ENCODE measurements around the gene FAM43A.

FAM43A gene

GRCh38 chr3:194647747-194648146 lies 37.9 kb upstream of the FAM43A start:
- no peak for TF ChIP-seq CTCF (IDR thresholded peaks at IDR 0.05; ENCODE audit: low read depth, low read length)
- H3K4me3 ChIP-seq (ENCODE audit: low read depth, low read length): no peak overlapping the region

DNA sequence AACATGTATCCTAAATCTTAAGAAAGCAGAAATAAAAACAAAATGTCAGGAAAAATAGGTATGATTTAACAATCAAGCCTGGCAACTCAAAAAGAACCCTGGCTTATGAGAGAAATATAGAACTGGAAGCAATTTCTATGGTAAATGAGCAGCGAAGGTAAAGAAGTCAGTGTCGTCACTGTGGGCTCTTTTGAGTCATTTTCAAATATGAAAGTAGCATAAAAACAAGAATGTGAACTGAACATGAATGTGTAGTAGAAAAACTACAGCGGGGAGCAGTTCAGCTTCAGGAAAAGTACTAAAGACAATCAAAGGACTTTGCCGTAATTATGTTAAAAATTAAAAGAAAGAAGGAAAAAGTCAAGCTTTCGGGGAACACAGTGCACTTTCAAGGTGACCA lies 31.2 kb upstream of the FAM43A start:
- TF ChIP-seq CTCF (IDR thresholded peaks at IDR 0.05; ENCODE audit: low read depth, low read length): no peak
- H3K4me3 ChIP-seq (ENCODE audit: low read depth, low read length): no peak overlapping the region

- no peak overlapping the region for H3K4me3 ChIP-seq (ENCODE audit: low read depth, low read length)
- TF ChIP-seq CTCF (IDR thresholded peaks at IDR 0.05; ENCODE audit: low read depth, low read length): no peak
Observed at GRCh38 chr3:194657439-194657838, 28.2 kb upstream of the FAM43A start.

DNA sequence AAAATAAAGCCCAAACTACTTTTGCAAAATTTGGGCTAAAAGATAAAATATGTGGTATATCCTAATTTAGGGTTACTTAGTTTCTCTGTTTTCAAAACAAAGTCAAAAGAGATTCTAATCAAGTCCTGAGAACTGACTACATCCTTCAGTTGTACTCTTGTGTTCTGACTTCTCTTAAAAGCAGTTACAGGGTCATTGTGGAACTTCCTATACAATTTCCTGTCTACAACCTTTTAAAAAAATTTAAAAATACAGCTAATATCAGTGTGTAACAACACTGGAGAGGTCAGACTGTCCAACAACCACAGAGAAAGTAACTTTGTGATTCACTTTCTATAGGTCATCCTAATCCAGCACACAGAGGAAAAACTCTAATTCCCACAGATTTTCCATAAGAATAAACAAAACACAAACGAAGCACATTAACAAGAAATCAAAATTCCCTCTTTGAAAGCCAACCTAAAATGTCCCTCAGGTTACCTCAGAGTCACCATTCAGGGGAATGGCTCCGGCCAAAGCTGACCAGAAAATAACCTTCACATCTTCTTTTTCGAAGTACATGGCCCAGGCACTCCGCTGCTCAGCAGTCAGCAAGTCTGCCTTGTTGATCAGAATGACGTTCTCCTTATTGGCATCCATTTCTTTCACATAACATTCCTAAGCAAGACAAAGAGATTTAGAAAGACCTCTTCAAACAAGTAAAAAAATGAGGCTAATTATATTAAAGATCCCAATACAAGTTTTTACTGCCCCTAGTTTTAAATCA lies 27.0 kb upstream of the FAM43A start:
- no peak overlapping the region for H3K4me3 ChIP-seq (ENCODE audit: low read depth, low read length)
- TF ChIP-seq CTCF (IDR thresholded peaks at IDR 0.05; ENCODE audit: low read depth, low read length): no peak

- TF ChIP-seq CTCF (IDR thresholded peaks at IDR 0.05; ENCODE audit: low read depth, low read length): no peak
- no peak overlapping the region for H3K4me3 ChIP-seq (ENCODE audit: low read depth, low read length)
Observed at GRCh38 chr3:194659778-194660177, 25.9 kb upstream of the FAM43A start.

DNA sequence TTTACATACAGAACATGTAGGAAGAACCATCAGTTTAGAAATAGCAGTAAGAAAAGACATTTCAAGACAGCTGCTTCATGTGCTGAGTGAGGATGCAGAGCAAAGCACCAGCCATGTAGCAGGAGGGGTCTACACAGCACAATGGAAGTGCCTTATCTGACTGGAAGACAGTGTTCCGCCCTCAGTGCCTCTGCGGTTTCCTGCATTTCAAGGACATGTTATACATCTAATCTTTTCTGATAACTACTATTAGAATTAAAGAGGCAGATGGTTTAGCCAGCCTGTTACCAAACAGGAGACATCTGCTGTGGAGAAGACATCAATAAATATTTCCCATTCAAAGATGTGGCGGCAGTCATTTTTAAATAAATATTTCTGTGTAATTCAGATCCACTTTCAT lies 24.3 kb upstream of the FAM43A start:
- H3K4me3 ChIP-seq (ENCODE audit: low read depth, low read length): no peak overlapping the region
- TF ChIP-seq CTCF (IDR thresholded peaks at IDR 0.05; ENCODE audit: low read depth, low read length): no peak

GRCh38 chr3:194661946-194662345 lies 23.7 kb upstream of the FAM43A start:
- no peak overlapping the region for H3K4me3 ChIP-seq (ENCODE audit: low read depth, low read length)
- TF ChIP-seq CTCF (IDR thresholded peaks at IDR 0.05; ENCODE audit: low read depth, low read length): no peak

All from WI38 (cell line).